NCI-H1092 (cell line): ENCODE results near the gene RNF217.
"Not testable (repeated sequence)": the region's sequence is repeated elsewhere in the genome, so short reads cannot be mapped to it uniquely, and the experiment has no call there.

Experiments
- DNase-seq: peaks from one replicate; lab custom pipeline; 2025; lab: John Stamatoyannopoulos, UW

RNF217 gene, protein sequence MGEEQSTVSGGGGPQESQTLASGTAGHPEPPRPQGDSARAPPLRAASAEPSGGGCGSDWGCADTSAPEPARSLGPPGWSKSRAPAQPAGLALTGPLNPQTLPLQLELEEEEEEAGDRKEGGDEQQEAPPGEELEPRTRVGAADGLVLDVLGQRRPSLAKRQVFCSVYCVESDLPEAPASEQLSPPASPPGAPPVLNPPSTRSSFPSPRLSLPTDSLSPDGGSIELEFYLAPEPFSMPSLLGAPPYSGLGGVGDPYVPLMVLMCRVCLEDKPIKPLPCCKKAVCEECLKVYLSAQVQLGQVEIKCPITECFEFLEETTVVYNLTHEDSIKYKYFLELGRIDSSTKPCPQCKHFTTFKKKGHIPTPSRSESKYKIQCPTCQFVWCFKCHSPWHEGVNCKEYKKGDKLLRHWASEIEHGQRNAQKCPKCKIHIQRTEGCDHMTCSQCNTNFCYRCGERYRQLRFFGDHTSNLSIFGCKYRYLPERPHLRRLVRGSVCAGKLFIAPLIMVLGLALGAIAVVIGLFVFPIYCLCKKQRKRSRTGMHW

DNA sequence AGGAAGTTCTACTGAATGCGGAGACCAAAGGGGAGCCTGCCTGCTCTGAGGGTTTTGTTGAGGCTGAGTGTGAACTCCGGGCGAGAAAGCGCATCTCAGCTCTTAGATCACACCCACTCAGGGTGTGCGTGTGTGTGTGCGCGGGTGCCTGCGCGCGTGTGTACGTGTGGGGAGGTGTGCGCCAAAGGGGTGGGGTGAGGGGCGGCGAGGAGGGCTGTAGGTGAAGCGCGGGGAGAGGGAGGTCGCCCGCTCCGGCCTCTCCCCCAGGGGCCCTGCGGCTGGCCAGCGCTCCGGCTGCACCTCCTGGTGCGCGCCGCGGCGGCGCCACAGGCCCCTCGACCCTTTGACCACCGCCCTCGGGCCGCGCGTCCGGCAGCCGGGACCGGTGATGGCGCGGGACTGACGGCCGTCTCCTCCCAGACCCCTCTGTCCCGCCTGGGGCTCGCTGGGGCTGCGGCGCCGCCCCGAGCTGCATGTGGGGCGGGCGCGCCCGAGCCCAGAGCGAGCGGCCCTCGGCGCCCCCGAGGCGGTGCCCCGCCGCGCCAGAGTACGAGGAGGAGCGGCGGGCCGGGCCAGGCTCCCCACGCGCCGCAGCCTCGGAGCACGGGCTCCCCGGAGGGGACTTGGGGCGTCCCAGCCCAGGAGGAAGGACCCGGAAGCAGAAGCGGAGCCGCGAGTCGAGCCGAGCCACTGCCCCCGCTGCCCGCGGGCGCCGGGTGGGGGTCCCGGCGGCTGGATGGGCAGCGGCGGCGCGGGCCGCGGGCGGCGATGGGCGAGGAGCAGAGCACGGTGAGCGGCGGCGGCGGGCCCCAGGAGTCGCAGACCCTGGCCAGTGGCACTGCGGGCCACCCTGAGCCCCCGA is at the start of gene RNF217:
Gene RNF217 (plus strand): TSS at position 661 of the 862 bp plus-strand sequence. CDS start 108 bp downstream, at position 769.
- DNase-seq: no peak

DNA sequence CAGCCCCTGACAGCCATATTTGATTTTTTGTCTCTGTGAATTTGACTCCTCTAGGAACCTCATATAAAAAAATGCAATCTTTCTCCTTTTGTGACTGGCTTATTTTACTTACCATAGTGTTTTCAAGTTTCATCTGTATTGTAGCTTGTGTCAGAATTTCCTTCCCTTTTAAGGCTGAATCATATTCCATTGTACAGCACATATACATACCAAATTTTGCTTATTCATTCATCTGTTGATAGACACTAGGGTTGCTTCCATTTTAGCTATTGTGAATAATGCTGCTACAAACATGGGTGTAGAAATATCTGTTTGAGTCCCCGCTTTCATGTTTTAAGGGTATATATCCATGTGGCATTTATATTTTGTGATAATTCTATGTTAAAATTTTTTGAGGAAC is 49.2 kb upstream of the RNF217 start:
- no peak for DNase-seq

DNA sequence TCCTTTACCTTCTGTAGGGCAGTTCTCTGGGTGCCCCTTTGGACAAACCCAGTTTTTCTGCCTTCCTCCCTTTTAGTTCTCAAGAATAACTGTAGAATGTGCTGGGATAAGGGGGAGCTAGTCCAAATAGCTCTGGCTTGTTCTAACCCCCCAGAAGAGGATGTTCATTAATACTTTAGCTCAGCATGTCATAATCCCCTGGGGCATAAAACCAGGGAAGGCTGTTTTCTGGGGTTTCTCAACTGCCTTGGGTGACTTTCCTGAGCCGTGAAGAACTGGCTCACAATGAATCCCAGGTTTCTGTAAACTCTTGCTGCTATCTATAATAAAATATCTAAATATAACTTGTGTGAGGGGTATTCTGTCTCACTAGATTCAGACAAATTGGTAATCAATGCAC is 44.5 kb upstream of the RNF217 start:
- DNase-seq: no peak

DNA sequence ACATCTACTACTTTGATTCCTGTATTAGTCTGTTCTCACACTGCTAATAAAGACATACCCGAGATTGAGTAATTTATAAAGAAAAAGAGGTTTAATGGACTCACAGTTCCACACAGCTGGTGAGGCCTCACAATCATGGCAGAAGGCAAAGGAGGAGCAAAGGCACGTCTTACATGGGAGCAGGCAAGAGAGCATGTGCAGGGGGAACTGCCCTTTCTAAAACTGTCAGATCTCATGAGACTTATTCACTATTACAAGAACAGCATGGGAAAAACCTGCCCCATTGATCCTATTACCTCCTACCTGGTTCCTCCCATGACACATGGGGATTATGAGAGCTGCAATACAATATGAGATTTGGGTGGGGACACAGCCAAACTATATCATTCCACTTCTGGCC is 42.5 kb upstream of the RNF217 start:
- DNase-seq: not testable (repeated sequence)

DNA sequence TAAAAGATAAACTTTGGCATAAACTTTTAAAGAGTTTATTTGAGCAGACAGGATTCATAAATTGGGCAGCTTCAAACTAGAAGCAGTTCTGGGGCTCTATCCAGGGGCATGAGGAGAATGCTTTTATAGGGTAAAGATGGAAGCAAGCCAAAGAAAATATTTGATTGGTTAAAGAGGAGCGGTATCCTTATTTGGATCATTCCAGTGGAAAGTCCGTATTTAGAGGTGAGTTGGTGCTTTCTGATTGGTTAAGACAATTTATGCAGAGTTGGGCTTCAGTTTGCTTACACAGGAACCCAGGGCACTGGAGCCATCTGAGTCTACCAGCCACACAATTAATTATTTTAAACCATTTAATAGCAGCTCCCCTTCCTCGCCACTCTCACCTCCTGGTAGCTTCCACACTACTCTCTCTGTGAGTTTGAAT is 37.9 kb upstream of the RNF217 start:
- no peak for DNase-seq

DNA sequence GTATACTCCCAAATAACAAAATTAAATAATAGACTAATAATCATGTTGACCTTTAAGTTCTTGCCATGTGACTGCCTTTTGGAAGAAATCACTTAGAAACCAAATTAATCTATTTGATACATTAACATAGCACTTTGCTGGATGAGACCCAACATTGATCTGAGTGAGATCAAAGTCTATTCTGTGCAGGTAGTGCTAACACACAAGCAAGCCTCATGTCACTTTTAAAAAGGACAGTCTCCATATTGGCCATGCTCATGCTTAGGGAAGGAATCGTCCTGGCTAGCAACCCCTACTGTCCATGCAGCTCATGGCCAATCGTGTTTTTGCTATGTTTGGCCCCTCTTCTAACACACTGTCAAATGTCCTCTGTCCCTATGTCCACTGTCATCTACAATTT is 35.8 kb upstream of the RNF217 start:
- DNase-seq: no peak

DNA sequence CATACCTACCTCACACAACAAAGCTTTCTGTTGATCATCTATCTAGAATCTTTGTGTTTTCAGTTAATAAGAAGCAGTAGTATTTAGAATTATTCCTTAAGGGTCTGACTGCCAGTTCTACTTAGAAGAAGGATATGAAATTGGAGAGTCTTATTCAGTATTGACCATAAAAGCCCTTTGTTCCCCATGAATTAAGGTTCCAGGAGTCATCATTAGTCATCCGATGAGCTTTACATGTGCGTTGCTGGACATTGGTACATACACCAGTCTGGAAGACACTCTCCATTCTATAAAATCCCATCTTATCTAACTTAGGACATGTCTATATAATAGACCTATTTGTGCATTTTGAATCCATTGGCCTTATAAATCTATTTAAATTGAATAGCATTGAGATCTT is 34.4 kb upstream of the RNF217 start:
- DNase-seq: no peak

DNA sequence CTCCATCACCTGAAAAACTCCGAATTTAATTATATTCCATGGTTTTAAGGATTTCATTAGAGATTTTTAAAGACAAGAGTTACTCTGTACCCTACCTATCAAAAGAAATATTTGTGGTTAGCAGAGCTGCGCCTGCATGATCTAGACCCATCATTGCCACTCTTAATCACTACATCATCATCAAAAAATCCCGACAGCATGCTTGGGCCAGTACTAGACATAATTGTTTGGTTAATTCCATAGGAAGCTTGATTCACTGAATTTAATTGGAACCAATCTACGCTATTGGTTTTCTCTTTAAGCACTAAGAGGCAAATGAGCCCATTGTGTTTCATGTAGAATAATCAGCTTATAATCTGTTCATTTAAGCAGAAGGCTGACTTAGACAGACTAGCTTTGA is 33.4 kb upstream of the RNF217 start:
- DNase-seq: no peak

DNA sequence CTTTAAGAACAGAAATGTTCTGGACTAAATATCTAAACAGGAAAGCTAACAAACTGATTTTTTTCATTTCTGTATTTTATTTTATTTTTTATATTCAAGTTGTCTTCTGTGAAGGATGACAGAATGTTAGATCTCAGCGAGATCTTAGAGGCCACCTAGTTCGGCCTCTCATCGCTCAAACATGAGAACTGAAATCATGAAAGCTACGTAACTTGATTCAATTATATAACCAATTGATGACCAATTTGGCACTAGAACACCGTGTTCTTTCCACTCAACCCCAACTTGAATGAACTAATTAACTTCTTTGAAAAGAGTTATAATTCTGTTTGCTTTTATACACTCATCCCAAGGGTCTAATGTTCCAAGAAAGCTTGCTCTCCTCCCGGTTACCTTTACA is 24.6 kb upstream of the RNF217 start:
- no peak for DNase-seq

DNA sequence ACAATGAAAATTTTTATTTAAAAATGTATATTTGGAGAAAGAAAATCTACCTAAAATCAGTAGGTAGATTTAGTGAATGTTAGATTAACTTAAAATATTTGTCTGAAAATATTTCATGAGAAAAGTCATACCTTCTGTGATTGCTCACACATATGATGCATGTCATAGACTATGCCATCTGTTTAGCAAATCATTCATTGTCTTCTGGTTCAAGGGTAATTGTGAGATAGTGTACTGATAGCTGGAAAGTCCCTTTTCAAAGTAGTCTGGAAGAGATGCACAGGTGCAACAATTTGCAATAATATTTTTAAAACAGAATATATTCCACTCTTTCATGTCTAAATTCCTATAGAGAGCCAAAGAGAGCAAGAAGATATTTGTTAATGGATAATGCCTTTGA is 21.0 kb upstream of the RNF217 start:
- DNase-seq: no peak

DNA sequence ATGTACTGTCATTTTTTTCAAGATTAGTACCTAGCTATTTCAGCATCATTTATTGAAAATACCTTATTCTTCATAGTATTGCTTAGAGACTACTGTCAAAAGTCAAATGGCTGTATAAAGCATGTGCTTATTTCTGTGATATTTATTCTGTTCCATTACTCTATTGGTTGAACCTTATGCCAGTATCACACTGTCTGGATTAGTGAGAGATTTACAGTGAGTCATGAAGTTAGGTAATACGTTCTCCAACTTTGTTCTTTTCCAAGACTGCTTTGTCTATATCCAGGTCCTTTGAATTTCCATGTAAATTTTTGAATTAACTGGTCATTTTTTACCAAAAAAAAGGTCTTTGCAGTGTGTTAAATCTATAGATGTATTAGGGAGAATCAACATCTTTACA is 18.6 kb upstream of the RNF217 start:
- no peak for DNase-seq

DNA sequence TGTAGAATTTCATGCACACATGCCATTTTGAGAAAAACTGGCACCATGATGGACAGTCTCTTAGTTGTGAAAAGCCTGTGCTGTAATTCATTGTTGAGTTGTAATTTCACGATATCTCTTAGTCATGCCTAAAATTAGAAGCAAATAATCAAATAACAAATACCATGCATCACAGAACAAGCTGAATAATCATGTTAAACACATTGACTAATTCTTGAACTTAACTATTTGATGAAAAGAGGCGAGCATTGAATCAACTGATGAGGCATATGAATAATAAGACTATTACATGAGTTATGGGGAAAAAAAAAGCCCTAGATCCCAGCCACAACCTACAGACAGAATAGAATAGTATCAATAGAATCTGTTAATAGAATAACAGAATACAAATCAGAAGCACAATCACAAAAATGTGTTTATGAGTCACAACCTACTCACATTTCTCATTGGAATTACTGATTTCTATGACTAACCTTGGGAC is 14.2 kb upstream of the RNF217 start:
- DNase-seq: no peak

DNA sequence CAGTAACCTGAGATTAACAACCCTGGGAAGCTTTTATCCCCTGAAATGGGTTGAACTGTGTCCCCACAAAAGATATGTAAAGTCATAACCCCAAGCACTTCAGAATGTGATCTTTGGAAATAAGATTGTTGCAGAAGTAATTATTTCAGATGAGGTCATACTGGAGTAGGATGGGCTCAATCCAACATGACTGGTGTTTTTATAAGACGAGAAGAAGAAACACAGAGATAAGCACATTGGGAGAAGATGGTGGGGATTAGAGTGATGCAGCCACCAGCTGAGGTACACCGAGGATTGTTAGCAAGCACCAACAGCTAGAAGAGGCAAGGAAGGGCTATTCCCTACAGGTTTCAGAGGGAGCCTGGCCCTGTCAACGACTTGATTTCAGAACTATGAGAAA is 12.5 kb upstream of the RNF217 start:
- DNase-seq: no peak

DNA sequence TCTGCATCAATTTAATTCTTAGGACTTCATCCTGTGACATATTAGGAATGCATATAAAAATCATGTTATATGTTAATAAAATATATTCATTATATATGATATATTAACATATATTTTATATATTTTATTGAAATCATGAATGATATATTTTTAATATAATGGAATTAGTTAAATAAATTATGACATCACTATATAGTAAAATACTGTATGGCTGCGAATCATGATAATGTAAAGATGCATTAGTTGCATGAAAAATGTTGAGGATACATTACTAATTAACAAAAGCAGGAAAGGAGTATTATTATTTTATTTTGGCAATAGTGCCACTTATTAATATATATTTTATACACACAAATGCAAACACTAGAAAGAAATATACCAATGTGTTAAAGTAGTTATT is 8.4 kb upstream of the RNF217 start:
- DNase-seq: no peak

DNA sequence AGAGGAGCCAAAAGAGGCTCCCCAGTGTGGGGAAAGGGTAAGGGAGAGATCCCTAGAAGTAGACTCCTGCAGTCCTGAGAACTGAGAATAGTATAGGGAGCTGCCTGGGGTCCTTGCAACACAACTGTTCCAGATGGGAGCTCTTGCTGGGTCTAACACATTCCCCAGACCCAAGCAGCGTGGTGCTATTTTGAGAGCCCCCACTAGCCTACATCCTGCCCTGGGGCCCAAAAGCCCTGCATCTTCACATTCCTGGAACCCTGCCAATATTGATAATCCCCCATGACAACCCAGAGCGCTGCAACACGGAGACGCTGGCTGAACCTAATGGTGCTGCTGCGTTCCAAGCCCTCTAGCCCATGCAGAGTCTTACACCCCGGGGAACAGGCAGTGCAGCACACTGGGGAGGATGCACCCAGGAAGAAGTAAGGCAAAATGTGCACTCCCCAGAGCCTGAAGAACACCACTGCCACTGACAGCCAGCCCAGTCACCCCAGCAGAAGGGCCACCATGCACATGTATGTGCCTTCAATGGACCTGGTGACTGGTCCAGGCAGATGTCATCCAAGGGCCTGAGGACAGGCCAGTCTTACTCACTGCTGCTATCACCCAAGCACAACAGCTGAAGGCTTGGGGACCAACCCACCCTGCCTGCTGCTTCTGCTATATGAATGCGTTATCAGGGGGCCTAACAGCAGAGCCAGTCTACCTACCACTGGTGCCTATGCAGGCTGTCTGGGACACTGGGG is 7.0 kb upstream of the RNF217 start:
- DNase-seq: no peak

DNA sequence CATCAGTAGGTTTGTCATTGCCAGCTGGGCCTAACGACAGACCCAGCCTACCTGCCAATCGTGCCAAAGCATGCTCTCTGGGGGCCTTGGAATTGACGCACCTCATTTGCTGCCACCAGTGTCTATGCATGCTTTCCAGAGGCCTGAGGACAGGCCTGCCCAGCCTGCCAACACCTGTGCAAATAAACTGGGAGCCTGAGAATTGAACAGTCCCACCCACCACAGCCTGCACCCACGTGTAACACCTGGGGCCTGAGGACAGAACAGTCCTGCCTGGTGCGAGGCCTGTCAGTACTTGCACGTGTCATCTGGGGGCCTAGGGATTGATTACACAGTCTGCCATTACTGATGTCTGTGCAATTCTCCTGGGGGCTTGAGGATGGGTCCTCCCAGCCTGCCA is 6.2 kb upstream of the RNF217 start:
- no peak for DNase-seq

DNA sequence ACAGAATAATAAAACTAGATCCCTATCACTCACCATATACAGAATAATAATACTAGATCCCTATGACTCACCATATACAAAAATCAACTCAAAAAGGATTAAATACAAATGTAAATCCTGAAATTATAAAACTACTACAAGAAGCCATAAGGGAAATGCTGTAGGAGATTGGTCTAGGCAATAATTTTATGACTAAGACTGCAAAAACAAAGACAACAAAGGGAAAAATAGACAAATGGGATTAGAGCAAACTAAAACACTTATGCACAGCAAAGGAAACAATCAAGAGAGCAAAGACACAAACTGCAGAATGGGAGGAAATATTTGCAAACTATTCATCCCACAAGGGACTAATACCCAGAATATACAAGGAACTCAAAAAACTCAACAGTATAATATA is 4.1 kb upstream of the RNF217 start:
- DNase-seq: no peak

DNA sequence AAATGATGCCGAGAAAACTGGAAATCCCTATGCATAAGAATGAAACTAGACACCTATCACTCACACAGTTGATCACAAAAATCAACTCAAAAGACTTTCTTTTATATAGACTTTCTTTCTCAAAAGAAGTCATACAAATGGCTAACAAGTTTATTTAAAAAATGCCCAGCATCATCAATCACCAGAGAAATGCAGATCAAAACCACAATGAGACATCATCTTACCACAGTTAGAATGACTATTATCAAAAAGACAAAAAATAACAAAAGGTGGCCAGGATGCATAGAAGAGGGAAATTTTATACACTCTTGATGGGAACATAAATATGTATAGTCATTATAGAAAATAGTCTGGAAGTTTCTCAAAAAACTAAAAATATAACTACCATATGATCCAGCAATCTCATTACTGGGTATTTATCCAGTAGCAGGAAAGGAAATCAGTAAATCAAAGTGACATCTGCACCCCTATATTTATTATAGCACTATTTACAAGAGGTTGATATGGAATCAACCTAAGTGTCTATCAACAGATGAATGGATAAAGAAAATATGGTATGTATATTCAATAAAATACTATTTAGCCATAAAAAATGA is 3.4 kb upstream of the RNF217 start:
- DNase-seq: no peak

DNA sequence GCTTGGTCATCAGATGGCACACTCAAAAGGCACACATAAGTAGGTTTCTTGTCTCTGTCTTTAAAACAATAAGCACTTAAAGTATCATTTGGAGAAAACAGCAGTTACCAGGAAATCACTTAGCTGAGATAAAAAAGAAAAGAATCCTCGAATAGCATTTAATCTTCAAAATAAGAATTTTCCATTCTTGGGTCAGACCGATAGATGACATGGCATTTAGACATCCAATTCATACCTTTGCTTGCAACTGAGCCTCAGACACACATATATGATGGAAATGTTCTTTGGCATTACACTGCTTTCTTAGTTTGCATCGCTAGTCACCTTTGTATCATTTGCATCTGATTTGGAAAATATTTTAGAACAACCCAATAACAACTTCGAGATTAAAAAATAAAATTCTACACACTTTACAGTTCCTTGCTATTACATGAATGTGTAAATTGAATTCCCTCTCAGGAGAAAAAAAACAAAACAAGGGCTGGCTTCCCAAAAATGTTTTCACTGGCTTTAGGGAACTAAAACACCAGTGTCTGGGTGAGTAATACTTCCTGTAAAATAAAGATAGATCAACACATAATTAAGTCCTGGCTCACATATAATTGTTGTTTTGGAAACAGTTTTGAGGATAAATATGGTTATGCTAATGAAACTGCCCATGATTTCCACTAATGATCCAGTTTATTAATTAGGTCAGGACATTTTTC is 1.3 kb upstream of the RNF217 start:
- no peak for DNase-seq

DNA sequence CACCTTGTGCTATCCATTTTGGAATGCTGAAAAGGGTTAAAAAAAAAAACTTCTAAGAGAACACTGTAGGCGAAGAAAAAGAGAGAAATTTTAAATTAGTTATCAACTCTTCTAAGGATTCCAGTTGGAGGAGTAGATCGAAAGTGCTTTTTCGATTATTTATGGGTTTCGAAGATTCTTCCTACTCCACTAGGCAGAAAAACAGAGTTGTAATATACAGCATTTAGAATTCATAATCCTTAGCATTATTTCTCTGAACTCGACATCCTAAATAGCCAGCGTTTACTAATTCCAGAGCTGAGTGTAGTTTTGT is 817 bp upstream of the RNF217 start:
- no peak for DNase-seq
